Astrocyte (in vitro differentiated cells and primary cell): ENCODE measurements around the gene RASGRP2. TPM values are rescaled to one million over a fixed set of nuclear protein-coding genes. Genes with fewer than 3 reads are reported as not detected.
A peak's percentile ranks its signal among the peaks of the same experiment; 100 is the strongest.

ENCODE experiments used
- DNase-seq: peaks from one replicate; pipeline ENCODE4 v3.0.0-alpha.2; 2010; ENCODE audit warnings: low read depth
- FAIRE-seq: peaks from 2 replicates; lab custom pipeline; 2011; peaks lifted over from hg19 to GRCh38; lab: Jason Lieb, UNC
- H2AFZ ChIP-seq: 2 replicates; pipeline ENCODE4 v1.6.0; 2012; ENCODE audit warnings: low read depth, low read length, inconsistent platforms
- H3K27ac ChIP-seq: 2 replicates; pipeline ENCODE4 v1.5.1; 2011; ENCODE audit warnings: low read depth, low read length, inconsistent platforms
- H3K27me3 ChIP-seq: 2 replicates; pipeline ENCODE4 v1.6.0; 2011; ENCODE audit warnings: low read length, inconsistent platforms; ENCODE audit not compliant: insufficient read depth
- H3K36me3 ChIP-seq: 2 replicates; pipeline ENCODE4 v1.5.1; 2011; ENCODE audit warnings: low read length, inconsistent platforms; ENCODE audit not compliant: insufficient read depth
- H3K4me1 ChIP-seq: 2 replicates; pipeline ENCODE4 v1.5.1; 2011; ENCODE audit warnings: low read length, inconsistent platforms; ENCODE audit not compliant: insufficient read depth
- H3K4me2 ChIP-seq: 2 replicates; pipeline ENCODE4 v1.6.0; 2012; ENCODE audit warnings: low read length, inconsistent platforms
- H3K4me3 ChIP-seq: 2 replicates; pipeline ENCODE4 v1.5.1; 2011; ENCODE audit warnings: low read depth, mild to moderate bottlenecking, low read length, inconsistent platforms; ENCODE audit not compliant: insufficient read depth
- H3K79me2 ChIP-seq: 2 replicates; pipeline ENCODE4 v1.6.0; 2012; ENCODE audit warnings: mild to moderate bottlenecking, low read length, inconsistent platforms; ENCODE audit not compliant: insufficient read depth
- H3K9ac ChIP-seq: 2 replicates; pipeline ENCODE4 v1.6.0; 2012; ENCODE audit warnings: mild to moderate bottlenecking, low read length, inconsistent platforms
- H3K9me3 ChIP-seq: 2 replicates; pipeline ENCODE4 v1.5.1; 2012; ENCODE audit warnings: low read depth, mild to moderate bottlenecking, low read length, inconsistent platforms; ENCODE audit not compliant: insufficient read depth
- H4K20me1 ChIP-seq: 2 replicates; pipeline ENCODE4 v1.6.0; 2012; ENCODE audit warnings: low read length, inconsistent platforms; ENCODE audit not compliant: insufficient read depth
- H3K27ac Mint-ChIP-seq: one replicate; pipeline ENCODE4 v1.8.0; 2021; ENCODE audit warnings: mild to moderate bottlenecking, mixed read lengths; ENCODE audit not compliant: unreplicated experiment
- H3K27me3 Mint-ChIP-seq: one replicate; pipeline ENCODE4 v1.8.0; 2021; ENCODE audit warnings: low read depth, mixed read lengths; ENCODE audit not compliant: unreplicated experiment
- H3K36me3 Mint-ChIP-seq: one replicate; pipeline ENCODE4 v1.8.0; 2021; ENCODE audit warnings: low read depth, mixed read lengths; ENCODE audit not compliant: unreplicated experiment
- H3K4me1 Mint-ChIP-seq: one replicate; pipeline ENCODE4 v1.8.0; 2021; ENCODE audit warnings: low read depth, mixed read lengths; ENCODE audit not compliant: unreplicated experiment
- H3K4me3 Mint-ChIP-seq: one replicate; pipeline ENCODE4 v1.8.0; 2021; ENCODE audit warnings: mild to moderate bottlenecking, moderate library complexity, mixed read lengths; ENCODE audit not compliant: unreplicated experiment
- H3K9me3 Mint-ChIP-seq: one replicate; pipeline ENCODE4 v1.8.0; 2021; ENCODE audit warnings: mild to moderate bottlenecking, mixed read lengths; ENCODE audit not compliant: unreplicated experiment
- EZH2 ChIP-seq: IDR thresholded peaks from 2 replicates; pipeline ENCODE4 v1.6.1; 2012; ENCODE audit warnings: mild to moderate bottlenecking, low read length, inconsistent platforms; ENCODE audit not compliant: insufficient read depth
- total RNA-seq: library from RNA; stranded (reverse); gene quantifications from 2 replicates; pipeline ENCODE4 v1.2.1, GENCODE V29; 2021
- TF ChIP-seq, protein P1 (sequence below): IDR thresholded peaks from 2 replicates; pipeline ENCODE4 v1.5.1; 2011; ENCODE audit warnings: low read depth, mild to moderate bottlenecking, inconsistent platforms, low read length, moderate library complexity; ENCODE audit not compliant: insufficient read depth

RASGRP2 gene
- total RNA-seq, 1 donor from 2014 or later: 3.9 TPM

DNA sequence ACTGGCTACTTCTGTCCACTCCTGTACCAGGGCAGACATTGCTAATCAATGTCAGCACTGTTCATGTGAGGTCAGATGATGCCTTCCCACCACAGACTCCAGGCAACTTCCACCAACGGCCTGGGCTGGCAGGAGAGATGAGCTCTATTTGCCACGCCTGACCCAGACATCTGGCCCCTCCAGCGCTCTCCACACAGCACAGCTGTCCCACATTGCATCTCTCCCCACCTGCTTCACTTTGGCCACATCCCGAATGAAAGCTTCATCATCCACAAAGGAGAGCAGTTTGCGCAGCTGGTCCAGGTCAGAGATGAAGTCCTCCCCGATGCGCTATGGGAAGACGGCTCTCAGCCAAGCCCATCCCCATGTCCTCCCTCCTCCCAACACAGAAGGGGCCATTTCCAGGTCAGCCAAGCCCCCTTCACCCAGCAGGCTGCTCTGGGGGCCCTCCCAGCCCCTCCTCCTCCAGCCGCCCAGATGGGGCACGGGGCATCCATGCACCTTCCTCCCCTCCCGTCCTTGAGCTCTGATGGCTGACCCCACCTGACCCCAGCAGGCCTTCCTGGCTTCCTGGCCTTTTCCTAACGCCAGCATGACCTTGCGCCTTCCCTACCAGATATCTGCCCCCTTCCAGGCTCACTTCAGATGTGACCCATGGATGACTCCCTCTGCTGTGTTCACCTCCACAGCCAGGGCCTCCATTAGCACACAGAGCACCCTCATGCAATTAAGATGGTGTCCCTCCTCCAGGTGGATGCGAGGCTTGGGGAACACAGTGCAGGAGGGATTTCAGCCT, 8.4 kb upstream of the RASGRP2 start:
- H3K4me3 ChIP-seq: no peak overlapping the region
- no peaks in the 10 kb centered on the region for H4K20me1 ChIP-seq
- no peaks in the 10 kb centered on the region for H3K36me3 ChIP-seq
- H3K27ac Mint-ChIP-seq: no peak overlapping the region
- no peaks in the 10 kb centered on the region for H3K4me1 Mint-ChIP-seq
- H2AFZ ChIP-seq: no peak overlapping the region
- no peak overlapping the region for H3K27ac ChIP-seq
- no peak overlapping the region for H3K9ac ChIP-seq
- no peaks in the 10 kb centered on the region for H3K9me3 Mint-ChIP-seq
- H3K4me2 ChIP-seq: no peak overlapping the region
- H3K36me3 Mint-ChIP-seq: peaks cover 9% of the 10 kb centered on the region
- no peaks in the 10 kb centered on the region for H3K27me3 ChIP-seq
- H3K27me3 Mint-ChIP-seq: peaks cover 17% of the 10 kb centered on the region
- no peaks in the 10 kb centered on the region for H3K79me2 ChIP-seq
- H3K4me1 ChIP-seq: no peaks in the 10 kb centered on the region
- TF ChIP-seq, protein P1, sequence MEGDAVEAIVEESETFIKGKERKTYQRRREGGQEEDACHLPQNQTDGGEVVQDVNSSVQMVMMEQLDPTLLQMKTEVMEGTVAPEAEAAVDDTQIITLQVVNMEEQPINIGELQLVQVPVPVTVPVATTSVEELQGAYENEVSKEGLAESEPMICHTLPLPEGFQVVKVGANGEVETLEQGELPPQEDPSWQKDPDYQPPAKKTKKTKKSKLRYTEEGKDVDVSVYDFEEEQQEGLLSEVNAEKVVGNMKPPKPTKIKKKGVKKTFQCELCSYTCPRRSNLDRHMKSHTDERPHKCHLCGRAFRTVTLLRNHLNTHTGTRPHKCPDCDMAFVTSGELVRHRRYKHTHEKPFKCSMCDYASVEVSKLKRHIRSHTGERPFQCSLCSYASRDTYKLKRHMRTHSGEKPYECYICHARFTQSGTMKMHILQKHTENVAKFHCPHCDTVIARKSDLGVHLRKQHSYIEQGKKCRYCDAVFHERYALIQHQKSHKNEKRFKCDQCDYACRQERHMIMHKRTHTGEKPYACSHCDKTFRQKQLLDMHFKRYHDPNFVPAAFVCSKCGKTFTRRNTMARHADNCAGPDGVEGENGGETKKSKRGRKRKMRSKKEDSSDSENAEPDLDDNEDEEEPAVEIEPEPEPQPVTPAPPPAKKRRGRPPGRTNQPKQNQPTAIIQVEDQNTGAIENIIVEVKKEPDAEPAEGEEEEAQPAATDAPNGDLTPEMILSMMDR: no peak
- TF ChIP-seq EZH2: no peak
- H3K4me3 Mint-ChIP-seq: no peak overlapping the region
- FAIRE-seq (no peak), DNase-seq (no peak)
- no peaks in the 10 kb centered on the region for H3K9me3 ChIP-seq

DNA sequence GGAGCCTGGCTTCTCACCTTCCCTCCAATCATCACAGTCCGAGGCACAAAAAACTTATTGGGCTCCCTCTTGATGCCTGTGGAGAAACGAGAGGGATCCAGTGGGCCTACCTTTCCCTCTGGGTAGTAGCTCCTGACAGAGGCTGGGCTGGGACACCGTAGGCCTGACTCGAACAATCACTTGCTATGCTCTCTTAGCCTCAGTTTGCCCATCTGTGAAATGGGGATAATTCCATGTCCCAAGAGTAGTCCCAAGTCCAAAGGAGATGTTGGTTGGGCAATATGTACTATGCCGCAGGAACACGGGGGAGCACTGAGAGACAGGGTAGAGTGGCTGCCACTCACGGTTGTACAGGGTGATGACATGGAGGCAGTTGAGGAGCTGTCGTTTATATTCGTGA, 7.6 kb upstream of the RASGRP2 start:
- Mint-ChIP-seq H3K4me1 (no peaks in the 10 kb centered on the region), H3K36me3 (peaks cover 9% of the 10 kb centered on the region), H3K4me3 (no peak overlapping the region), H3K27ac (peak overlapping the region; percentile 8), H3K27me3 (peaks cover 17% of the 10 kb centered on the region), H3K9me3 (no peaks in the 10 kb centered on the region)
- H3K36me3 ChIP-seq: no peaks in the 10 kb centered on the region
- no peak for DNase-seq
- no peaks in the 10 kb centered on the region for H3K79me2 ChIP-seq
- H3K9me3 ChIP-seq: no peaks in the 10 kb centered on the region
- no peak for FAIRE-seq
- no peak overlapping the region for H3K9ac ChIP-seq
- no peaks in the 10 kb centered on the region for H3K27me3 ChIP-seq
- H3K27ac ChIP-seq: no peak overlapping the region
- TF ChIP-seq, protein P1: no peak
- TF ChIP-seq EZH2: no peak
- no peak overlapping the region for H3K4me2 ChIP-seq
- H2AFZ ChIP-seq: no peak overlapping the region
- no peak overlapping the region for H3K4me3 ChIP-seq
- no peaks in the 10 kb centered on the region for H3K4me1 ChIP-seq
- no peaks in the 10 kb centered on the region for H4K20me1 ChIP-seq

DNA sequence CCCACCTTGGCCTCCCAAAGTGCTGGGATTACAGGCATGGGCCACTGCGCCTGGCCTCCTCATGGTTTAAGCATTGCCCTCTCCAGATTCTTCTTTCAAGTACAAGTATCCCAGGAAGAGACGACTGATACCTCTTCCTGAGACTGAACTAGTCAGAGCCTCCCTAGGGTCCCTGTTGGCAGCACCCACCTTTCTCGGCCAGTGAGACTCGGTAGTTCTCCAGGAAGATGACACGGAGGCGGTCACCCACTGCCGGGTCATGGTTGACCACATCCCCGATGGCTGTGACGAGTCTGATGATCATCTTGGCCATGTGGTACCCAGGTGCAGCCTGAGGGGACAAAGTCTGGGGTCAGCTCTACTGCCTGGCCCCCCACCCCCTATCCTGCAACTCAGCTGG, 7.2 kb upstream of the RASGRP2 start:
- no peak overlapping the region for H3K4me2 ChIP-seq
- Mint-ChIP-seq H3K27me3 (peaks cover 17% of the 10 kb centered on the region), H3K4me3 (no peak overlapping the region), H3K27ac (no peak overlapping the region), H3K9me3 (no peaks in the 10 kb centered on the region), H3K4me1 (no peaks in the 10 kb centered on the region), H3K36me3 (peaks cover 9% of the 10 kb centered on the region)
- H3K9me3 ChIP-seq: no peaks in the 10 kb centered on the region
- no peaks in the 10 kb centered on the region for H3K4me1 ChIP-seq
- no peak overlapping the region for H2AFZ ChIP-seq
- no peaks in the 10 kb centered on the region for H3K27me3 ChIP-seq
- TF ChIP-seq, protein P1: no peak
- no peak for TF ChIP-seq EZH2
- no peak overlapping the region for H3K9ac ChIP-seq
- DNase-seq: no peak
- H3K36me3 ChIP-seq: no peaks in the 10 kb centered on the region
- no peak overlapping the region for H3K4me3 ChIP-seq
- H3K79me2 ChIP-seq: no peaks in the 10 kb centered on the region
- H4K20me1 ChIP-seq: no peaks in the 10 kb centered on the region
- H3K27ac ChIP-seq: no peak overlapping the region
- FAIRE-seq: no peak
